Keratinocyte (primary cell): ENCODE measurements around the gene FNDC3B. TPM values are rescaled to one million over a fixed set of nuclear protein-coding genes. Genes with fewer than 3 reads are reported as not detected.
A peak's percentile ranks its signal among the peaks of the same experiment; 100 is the strongest.

Source experiments
- DNase-seq: peaks from one replicate; pipeline ENCODE4 v3.0.0-alpha.2; 2011; ENCODE audit warnings: low read depth, missing footprints, low spot score
- FAIRE-seq: peaks from 2 replicates; lab custom pipeline; 2011; peaks lifted over from hg19 to GRCh38; lab: Jason Lieb, UNC
- H2AFZ ChIP-seq: 2 replicates; pipeline ENCODE4 v1.6.0; 2012; ENCODE audit warnings: low read length, control low read depth, inconsistent platforms; ENCODE audit not compliant: control insufficient read depth
- H3K27ac ChIP-seq: 2 replicates; pipeline ENCODE4 v1.5.1; 2011; ENCODE audit warnings: low read length; ENCODE audit not compliant: control insufficient read depth, insufficient read depth
- H3K27me3 ChIP-seq: 3 replicates; pipeline ENCODE4 v1.6.0; 2011; ENCODE audit warnings: low read length; ENCODE audit not compliant: control insufficient read depth, insufficient read depth; ENCODE audit errors: extremely low read depth
- H3K36me3 ChIP-seq, 2 experiments: 2 replicates in 1 of 2; 3 replicates in 1 of 2; pipeline ENCODE4 v1.5.1; 2011; ENCODE audit warnings: low read length in 2 of 2, mild to moderate bottlenecking in 1 of 2; ENCODE audit not compliant: control insufficient read depth in 2 of 2, insufficient read depth in 2 of 2; ENCODE audit errors: extremely low read depth in 1 of 2
- H3K4me1 ChIP-seq: 3 replicates; pipeline ENCODE4 v1.5.1; 2011; ENCODE audit warnings: low read length; ENCODE audit not compliant: control insufficient read depth, insufficient read depth; ENCODE audit errors: extremely low read depth
- H3K4me2 ChIP-seq: 3 replicates; pipeline ENCODE4 v1.6.0; 2011; ENCODE audit warnings: low read depth, low read length; ENCODE audit not compliant: control insufficient read depth, insufficient read depth; ENCODE audit errors: extremely low read depth
- H3K4me3 ChIP-seq, 3 experiments: fragments of 200-600 bp in 1 of 3; sonication (generic) in 1 of 3; 2 replicates in 2 of 3; 3 replicates in 1 of 3; pipeline ENCODE4 v1.5.1; 2011 to 2016; ENCODE audit warnings: low read length in 3 of 3, mild to moderate bottlenecking in 3 of 3, control low read depth in 2 of 3, inconsistent platforms in 1 of 3, low read depth in 1 of 3, mixed read lengths in 1 of 3, mixed run types in 1 of 3, moderate library complexity in 1 of 3; ENCODE audit not compliant: control insufficient read depth in 2 of 3, insufficient read depth in 2 of 3; ENCODE audit errors: extremely low read depth in 1 of 3
- H3K79me2 ChIP-seq: 2 replicates; pipeline ENCODE4 v1.6.0; 2012; ENCODE audit warnings: low read length; ENCODE audit not compliant: control insufficient read depth, insufficient read depth
- H3K9ac ChIP-seq: 3 replicates; pipeline ENCODE4 v1.6.0; 2011; ENCODE audit warnings: low read length; ENCODE audit not compliant: control insufficient read depth, insufficient read depth; ENCODE audit errors: extremely low read depth
- H3K9me1 ChIP-seq: 3 replicates; pipeline ENCODE4 v1.6.0; 2011; ENCODE audit warnings: low read length; ENCODE audit not compliant: control insufficient read depth, insufficient read depth; ENCODE audit errors: extremely low read depth
- H3K9me3 ChIP-seq: 2 replicates; pipeline ENCODE4 v1.5.1; 2012; ENCODE audit warnings: low read depth, low read length; ENCODE audit not compliant: control insufficient read depth
- H4K20me1 ChIP-seq: 3 replicates; pipeline ENCODE4 v1.6.0; 2011; ENCODE audit warnings: low read length; ENCODE audit not compliant: control insufficient read depth, insufficient read depth; ENCODE audit errors: extremely low read depth
- EZH2 ChIP-seq: IDR thresholded peaks from one replicate; pipeline ENCODE4 v1.6.1; 2012; ENCODE audit warnings: inconsistent platforms, mild to moderate bottlenecking, low read length, moderate library complexity
- dilution Hi-C: fragments of 300-500 bp; cut with MboI; formaldehyde crosslinking; loops from one replicate; pipeline ENCODE4 v1.7.0; 2020; ENCODE audit warnings: low sequenced_read_pairs; ENCODE audit not compliant: extremely low pct_ligation_motif_present
- polyA plus RNA-seq, 5 experiments: library from polyadenylated mRNA; depleted of rRNA in 3 of 5; stranded (reverse) in 3 of 5; stranded (forward) in 1 of 5; unstranded in 1 of 5; fragments of >200 nt; gene quantifications; 1 replicate in 1 of 5; 2 replicates in 3 of 5; 3 replicates in 1 of 5; pipeline versions ENCODE4 v1.2.1 to v1.2.3, GENCODE V29; 2011 to 2012; ENCODE audit warnings: missing spikeins in 2 of 5, low read depth in 1 of 5, low replicate concordance in 1 of 5
- TF ChIP-seq, protein P1 (sequence below), 3 experiments: IDR thresholded peaks in 1 of 3; conservative IDR thresholded peaks in 1 of 3; optimal IDR thresholded peaks in 1 of 3; 2 replicates in 2 of 3; 3 replicates in 1 of 3; pipeline versions ENCODE3 to v1.5.1; 2011; ENCODE audit warnings: low read length in 3 of 3, mild to moderate bottlenecking in 3 of 3, moderate library complexity in 2 of 3, control low read depth in 1 of 3, inconsistent platforms in 1 of 3; ENCODE audit not compliant: insufficient read depth in 2 of 3; ENCODE audit errors: extremely low read depth in 1 of 3

FNDC3B gene
- polyA plus RNA-seq, 1 donor (not counting 4 experiments of a cell fraction or from before 2014, with no cell fraction given) = 31.4 TPM

DNA sequence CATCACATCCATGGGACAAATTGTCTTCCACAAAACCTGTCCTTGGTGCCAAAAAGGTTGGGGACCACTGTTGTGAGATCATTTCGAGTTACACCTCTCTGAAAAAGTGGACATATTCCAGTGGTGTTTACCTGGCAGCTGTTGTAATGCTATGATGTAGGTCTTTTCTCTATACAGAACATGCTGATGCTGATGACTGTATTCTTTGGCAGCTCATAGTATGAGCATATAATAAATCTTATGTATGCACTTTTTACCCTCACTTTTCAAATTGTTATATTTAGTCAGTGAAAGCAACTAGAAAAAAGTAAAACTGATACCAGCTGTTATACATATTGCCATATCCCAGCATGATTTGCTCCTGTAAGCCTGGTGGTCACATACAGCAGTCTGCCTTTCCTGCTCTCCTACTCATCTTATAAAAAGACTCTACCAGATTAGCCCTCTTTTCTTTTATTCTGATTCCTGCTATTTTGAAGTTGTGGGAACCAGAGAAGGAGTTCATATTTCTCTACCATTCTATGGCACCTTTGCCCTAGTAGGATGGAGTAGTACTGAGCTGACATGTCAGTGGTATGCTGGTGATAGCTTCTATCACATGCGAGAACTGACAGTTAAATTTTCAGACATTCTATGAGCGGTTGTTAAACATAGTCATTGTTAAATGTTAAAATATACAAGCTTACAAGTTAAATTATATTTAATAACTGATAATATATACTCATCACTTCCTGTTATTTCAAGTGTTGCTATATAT is 128.7 kb downstream of the FNDC3B start:
- TF ChIP-seq, protein P1, sequence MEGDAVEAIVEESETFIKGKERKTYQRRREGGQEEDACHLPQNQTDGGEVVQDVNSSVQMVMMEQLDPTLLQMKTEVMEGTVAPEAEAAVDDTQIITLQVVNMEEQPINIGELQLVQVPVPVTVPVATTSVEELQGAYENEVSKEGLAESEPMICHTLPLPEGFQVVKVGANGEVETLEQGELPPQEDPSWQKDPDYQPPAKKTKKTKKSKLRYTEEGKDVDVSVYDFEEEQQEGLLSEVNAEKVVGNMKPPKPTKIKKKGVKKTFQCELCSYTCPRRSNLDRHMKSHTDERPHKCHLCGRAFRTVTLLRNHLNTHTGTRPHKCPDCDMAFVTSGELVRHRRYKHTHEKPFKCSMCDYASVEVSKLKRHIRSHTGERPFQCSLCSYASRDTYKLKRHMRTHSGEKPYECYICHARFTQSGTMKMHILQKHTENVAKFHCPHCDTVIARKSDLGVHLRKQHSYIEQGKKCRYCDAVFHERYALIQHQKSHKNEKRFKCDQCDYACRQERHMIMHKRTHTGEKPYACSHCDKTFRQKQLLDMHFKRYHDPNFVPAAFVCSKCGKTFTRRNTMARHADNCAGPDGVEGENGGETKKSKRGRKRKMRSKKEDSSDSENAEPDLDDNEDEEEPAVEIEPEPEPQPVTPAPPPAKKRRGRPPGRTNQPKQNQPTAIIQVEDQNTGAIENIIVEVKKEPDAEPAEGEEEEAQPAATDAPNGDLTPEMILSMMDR (optimal IDR thresholded peaks at IDR 0.05 in 1 of 3, IDR thresholded peaks at IDR 0.05 in 1 of 3, conservative IDR thresholded peaks at IDR 0.05 in 1 of 3; ENCODE audit: extremely low read depth in 1 of 3, insufficient read depth in 2 of 3, low read length in 3 of 3) = no peak
- TF ChIP-seq EZH2 = no peak
- Histone ChIP-seq H3K4me2 (no peak overlapping the region), H3K4me3 (no peak overlapping the region), H3K27me3 (no peaks in the 10 kb centered on the region), H3K79me2 (peaks cover 66% of the 10 kb centered on the region), H3K36me3 (peaks cover 0 to 8% of the 10 kb centered on the region in 2 experiments), H3K9me1 (peaks cover 2% of the 10 kb centered on the region), H4K20me1 (peaks cover 3% of the 10 kb centered on the region), H2AFZ (no peak overlapping the region), H3K9me3 (no peaks in the 10 kb centered on the region), H3K9ac (no peak overlapping the region), H3K27ac (peak overlapping the region; percentile 29), H3K4me1 (peaks cover 21% of the 10 kb centered on the region)
- no peak for FAIRE-seq
- no peak for DNase-seq
- dilution Hi-C loops = no loop called here

DNA sequence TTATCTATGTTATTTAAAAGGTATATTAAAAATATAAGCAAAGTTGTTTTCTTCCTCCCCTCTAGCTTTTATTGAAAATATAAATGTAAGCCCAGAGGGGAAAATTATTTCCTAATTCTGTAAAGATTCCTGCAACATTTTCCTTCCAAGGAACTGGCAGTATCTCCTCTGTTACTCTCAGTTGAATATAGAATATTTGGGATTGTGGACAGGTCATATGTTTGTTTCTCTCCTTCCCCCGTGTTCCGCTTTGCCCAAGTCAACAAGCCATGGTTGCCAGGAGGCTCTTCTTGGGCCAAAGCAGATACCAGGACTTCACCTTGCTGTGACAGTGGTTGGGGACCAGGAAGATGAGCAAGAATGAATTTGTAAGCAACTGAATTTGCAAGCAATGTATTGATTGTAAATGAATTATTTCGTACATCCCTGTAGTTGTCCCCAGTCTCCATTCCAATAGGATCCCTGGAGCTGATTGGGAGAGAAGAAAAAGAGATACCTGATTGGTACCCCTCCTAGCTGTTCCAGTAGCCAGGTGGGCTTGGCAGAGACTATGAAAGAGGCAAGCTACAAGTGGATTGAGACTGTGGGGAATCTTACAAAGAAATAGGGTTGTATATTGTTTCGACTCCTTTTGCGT is 130.8 kb downstream of the FNDC3B start:
- peaks cover 21% of the 10 kb centered on the region for H3K4me1 ChIP-seq
- no peak for FAIRE-seq
- H3K27ac ChIP-seq = no peak overlapping the region

More for the DNA sequence above, 130.8 kb downstream of the FNDC3B start:
- no peak overlapping the region for H3K4me2 ChIP-seq
- H3K9me1 ChIP-seq = peaks cover 2% of the 10 kb centered on the region
- TF ChIP-seq, protein P1 (optimal IDR thresholded peaks at IDR 0.05 in 1 of 3, IDR thresholded peaks at IDR 0.05 in 1 of 3, conservative IDR thresholded peaks at IDR 0.05 in 1 of 3; ENCODE audit: extremely low read depth in 1 of 3, insufficient read depth in 2 of 3, low read length in 3 of 3) = no peak
- TF ChIP-seq EZH2 = no peak
- H3K36me3 ChIP-seq = peaks cover 0 to 8% of the 10 kb centered on the region in 2 experiments
- peaks cover 60% of the 10 kb centered on the region for H3K79me2 ChIP-seq
- no peak overlapping the region for H3K9ac ChIP-seq
- H3K9me3 ChIP-seq = no peaks in the 10 kb centered on the region
- no peak overlapping the region for H2AFZ ChIP-seq
- no peak overlapping the region for H3K4me3 ChIP-seq
- H3K27me3 ChIP-seq = no peaks in the 10 kb centered on the region
- dilution Hi-C loops = no loop called here
- DNase-seq = no peak
- peaks cover 3% of the 10 kb centered on the region for H4K20me1 ChIP-seq
